Measurements from ENCODE around the gene ITGAD. TPM values are rescaled to one million over a fixed set of nuclear protein-coding genes. Genes with fewer than 3 reads are reported as not detected.

ITGAD gene
- not detected in 2 replicates for total RNA-seq (2014; rRNA removed; shearing (Covaris generic))

- no peak for DNase-seq (ENCODE audit: low spot score)
- in situ Hi-C loops (cut with HindIII; ENCODE audit: low sequenced_read_pairs), result no loop called here
Measured at GRCh38 chr16:31393056-31393455, at the start of gene ITGAD. TSS of gene ITGAD (plus strand) at chr16:31393335. CDS start at chr16:31393361, 26 bp downstream.

GRCh38 chr16:31344712-31345111 lies 48.4 kb upstream of the ITGAD start:
- in situ Hi-C loops (cut with HindIII; ENCODE audit: low sequenced_read_pairs), result no loop called here
- no peak for DNase-seq (ENCODE audit: low spot score)

GRCh38 chr16:31347445-31347844 lies 45.7 kb upstream of the ITGAD start:
- no peak for DNase-seq (ENCODE audit: low spot score)
- in situ Hi-C loops (cut with HindIII; ENCODE audit: low sequenced_read_pairs), result no loop called here

- in situ Hi-C loops (cut with HindIII; ENCODE audit: low sequenced_read_pairs), result no loop called here
- no peak for DNase-seq (ENCODE audit: low spot score)
Measured at GRCh38 chr16:31348579-31348978, 44.6 kb upstream of the ITGAD start.

- in situ Hi-C loops (cut with HindIII; ENCODE audit: low sequenced_read_pairs), result no loop called here
- DNase-seq (ENCODE audit: low spot score), result no peak
Measured at GRCh38 chr16:31350275-31351005, 42.7 kb upstream of the ITGAD start.

GRCh38 chr16:31351246-31351941 lies 41.7 kb upstream of the ITGAD start:
- in situ Hi-C loops (cut with HindIII; ENCODE audit: low sequenced_read_pairs), result no loop called here
- no peak for DNase-seq (ENCODE audit: low spot score)

GRCh38 chr16:31351942-31352325 lies 41.2 kb upstream of the ITGAD start:
- in situ Hi-C loops (cut with HindIII; ENCODE audit: low sequenced_read_pairs), result no loop called here
- no peak for DNase-seq (ENCODE audit: low spot score)

GRCh38 chr16:31352376-31353115 lies 40.6 kb upstream of the ITGAD start:
- in situ Hi-C loops (cut with HindIII; ENCODE audit: low sequenced_read_pairs), result no loop called here
- DNase-seq (ENCODE audit: low spot score), result no peak

GRCh38 chr16:31354394-31355291 lies 38.5 kb upstream of the ITGAD start, which contains the start of gene ITGAX:
TSS of gene ITGAX (plus strand) at chr16:31355176. CDS start at chr16:31355255, 79 bp downstream.
- DNase-seq (ENCODE audit: low spot score), result no peak
- in situ Hi-C loops (cut with HindIII; ENCODE audit: low sequenced_read_pairs), result no loop called here

GRCh38 chr16:31355431-31356100 lies 37.6 kb upstream of the ITGAD start:
- in situ Hi-C loops (cut with HindIII; ENCODE audit: low sequenced_read_pairs), result no loop called here
- peak; percentile 41 for DNase-seq (ENCODE audit: low spot score)

GRCh38 chr16:31356566-31357323 lies 36.4 kb upstream of the ITGAD start:
- no peak for DNase-seq (ENCODE audit: low spot score)
- in situ Hi-C loops (cut with HindIII; ENCODE audit: low sequenced_read_pairs), result no loop called here

GRCh38 chr16:31357324-31358109 lies 35.6 kb upstream of the ITGAD start:
- DNase-seq (ENCODE audit: low spot score), result no peak
- in situ Hi-C loops (cut with HindIII; ENCODE audit: low sequenced_read_pairs), result no loop called here

- DNase-seq (ENCODE audit: low spot score), result no peak
- in situ Hi-C loops (cut with HindIII; ENCODE audit: low sequenced_read_pairs), result no loop called here
Measured at GRCh38 chr16:31360251-31360650, 32.9 kb upstream of the ITGAD start.

GRCh38 chr16:31361201-31362110 lies 31.7 kb upstream of the ITGAD start:
- no peak for DNase-seq (ENCODE audit: low spot score)
- in situ Hi-C loops (cut with HindIII; ENCODE audit: low sequenced_read_pairs), result no loop called here

- in situ Hi-C loops (cut with HindIII; ENCODE audit: low sequenced_read_pairs), result no loop called here
- DNase-seq (ENCODE audit: low spot score), result no peak
Measured at GRCh38 chr16:31362476-31363405, 30.4 kb upstream of the ITGAD start.
